Erythroblast (primary cell): Measurements from ENCODE around the gene ARHGAP4.

Experiments used
- GATA1 ChIP-seq: IDR thresholded peaks from 2 replicates; pipeline ENCODE4 v1.6.1; 2011; ENCODE audit warnings: low read depth, mild to moderate bottlenecking, control low read depth, low read length, moderate library complexity
- POLR2A ChIP-seq: IDR thresholded peaks from 2 replicates; pipeline ENCODE4 v1.6.1; 2011; ENCODE audit warnings: mild to moderate bottlenecking, low read length

DNA sequence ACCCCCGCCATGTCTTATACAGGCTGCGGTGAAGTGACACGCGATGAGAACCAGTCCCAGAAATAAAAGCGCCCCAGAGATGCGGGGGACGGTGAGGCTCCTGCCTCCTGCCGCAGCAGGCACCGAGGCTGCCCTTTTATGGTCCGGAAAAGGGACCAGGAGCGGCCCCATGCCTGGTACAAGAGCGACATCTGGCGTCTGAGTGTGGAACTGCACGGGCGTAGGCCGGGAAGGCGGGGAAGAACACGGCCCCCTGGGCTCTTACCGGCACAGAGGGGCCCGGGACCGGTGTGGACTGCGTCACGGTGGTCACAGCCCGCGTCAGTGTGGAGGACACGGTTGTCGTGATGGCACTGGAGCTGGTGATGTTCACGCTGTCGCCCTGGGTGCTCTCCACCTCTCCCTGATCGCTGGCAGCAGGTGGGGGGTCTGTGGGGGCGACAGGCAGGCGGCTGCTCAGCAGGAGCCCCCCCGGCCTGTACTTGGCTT is 27.3 kb upstream of the ARHGAP4 start:
- TF ChIP-seq POLR2A (no peak), GATA1 (no peak)
